ENCODE results near the gene FAM117A.

DNA sequence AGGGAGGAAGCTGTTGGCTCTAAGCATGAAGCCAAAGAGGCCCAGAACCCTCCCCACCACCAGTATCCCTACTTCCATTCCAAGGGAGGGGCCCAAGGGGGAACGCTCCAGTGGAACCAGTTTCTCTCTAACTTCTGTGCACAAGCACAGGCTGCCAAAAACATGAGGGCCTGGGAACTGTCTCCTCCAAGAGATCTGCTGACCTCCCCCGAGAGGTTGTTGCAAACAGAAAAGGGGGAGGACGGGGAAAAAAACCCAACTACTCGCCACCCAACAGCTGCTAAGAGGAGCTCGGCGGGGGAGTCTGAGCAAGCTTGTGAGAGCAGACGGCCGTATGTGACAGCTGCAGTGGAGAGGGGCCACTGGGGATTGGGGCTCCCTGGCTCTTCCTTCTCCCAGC is 40.5 kb downstream of the FAM117A start:
- TF ChIP-seq, protein P1, sequence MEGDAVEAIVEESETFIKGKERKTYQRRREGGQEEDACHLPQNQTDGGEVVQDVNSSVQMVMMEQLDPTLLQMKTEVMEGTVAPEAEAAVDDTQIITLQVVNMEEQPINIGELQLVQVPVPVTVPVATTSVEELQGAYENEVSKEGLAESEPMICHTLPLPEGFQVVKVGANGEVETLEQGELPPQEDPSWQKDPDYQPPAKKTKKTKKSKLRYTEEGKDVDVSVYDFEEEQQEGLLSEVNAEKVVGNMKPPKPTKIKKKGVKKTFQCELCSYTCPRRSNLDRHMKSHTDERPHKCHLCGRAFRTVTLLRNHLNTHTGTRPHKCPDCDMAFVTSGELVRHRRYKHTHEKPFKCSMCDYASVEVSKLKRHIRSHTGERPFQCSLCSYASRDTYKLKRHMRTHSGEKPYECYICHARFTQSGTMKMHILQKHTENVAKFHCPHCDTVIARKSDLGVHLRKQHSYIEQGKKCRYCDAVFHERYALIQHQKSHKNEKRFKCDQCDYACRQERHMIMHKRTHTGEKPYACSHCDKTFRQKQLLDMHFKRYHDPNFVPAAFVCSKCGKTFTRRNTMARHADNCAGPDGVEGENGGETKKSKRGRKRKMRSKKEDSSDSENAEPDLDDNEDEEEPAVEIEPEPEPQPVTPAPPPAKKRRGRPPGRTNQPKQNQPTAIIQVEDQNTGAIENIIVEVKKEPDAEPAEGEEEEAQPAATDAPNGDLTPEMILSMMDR (IDR thresholded peaks at IDR 0.05; ENCODE audit: low read depth, low read length, poor library complexity, severe bottlenecking) = no peak
- TF ChIP-seq EZH2phosphoT487 (IDR thresholded peaks at IDR 0.05; ENCODE audit: borderline replicate concordance, low read length) = no peak

Data from DOHH2 (cell line).